Measurements from ENCODE around the gene IL1RAPL1. TPM values are rescaled to one million over a fixed set of nuclear protein-coding genes. Genes with fewer than 3 reads are reported as not detected.

IL1RAPL1 gene
- polyA plus RNA-seq, 1 donor, result 0.34 TPM

- Histone ChIP-seq H3K9me3 (ENCODE audit: control insufficient read depth, low read depth, low read length) (no peaks in the 10 kb centered on the region), H3K27ac (ENCODE audit: low read length) (no peak overlapping the region), H3K36me3 (ENCODE audit: control insufficient read depth, insufficient read depth, low read length) (no peaks in the 10 kb centered on the region), H3K27me3 (ENCODE audit: control insufficient read depth, insufficient read depth, low read length) (no peaks in the 10 kb centered on the region), H3K4me1 (ENCODE audit: control insufficient read depth, insufficient read depth, low read length) (no peaks in the 10 kb centered on the region), H3K4me3 (ENCODE audit: low read length) (no peak overlapping the region)
- WGBS (ENCODE audit: insufficient coverage, low lambda C conversion rate), result no CpG with 5 or more reads among the region's 2 CpGs
- DNase-seq, result no peak
Observed at GRCh38 chrX:29798469-29798868, 1211.2 kb downstream of the IL1RAPL1 start.

GRCh38 chrX:29813174-29813573, 1225.9 kb downstream of the IL1RAPL1 start:
- Histone ChIP-seq H3K27me3 (ENCODE audit: control insufficient read depth, insufficient read depth, low read length) (no peaks in the 10 kb centered on the region), H3K4me3 (ENCODE audit: low read length) (no peak overlapping the region), H3K27ac (ENCODE audit: low read length) (no peak overlapping the region), H3K4me1 (ENCODE audit: control insufficient read depth, insufficient read depth, low read length) (no peaks in the 10 kb centered on the region), H3K9me3 (ENCODE audit: control insufficient read depth, low read depth, low read length) (no peaks in the 10 kb centered on the region), H3K36me3 (ENCODE audit: control insufficient read depth, insufficient read depth, low read length) (no peaks in the 10 kb centered on the region)
- no peak for DNase-seq

- DNase-seq, result no peak
- Histone ChIP-seq H3K4me1 (ENCODE audit: control insufficient read depth, insufficient read depth, low read length) (no peaks in the 10 kb centered on the region), H3K36me3 (ENCODE audit: control insufficient read depth, insufficient read depth, low read length) (no peaks in the 10 kb centered on the region), H3K9me3 (ENCODE audit: control insufficient read depth, low read depth, low read length) (no peaks in the 10 kb centered on the region), H3K4me3 (ENCODE audit: low read length) (no peak overlapping the region), H3K27me3 (ENCODE audit: control insufficient read depth, insufficient read depth, low read length) (no peaks in the 10 kb centered on the region), H3K27ac (ENCODE audit: low read length) (no peak overlapping the region)
- 67% methylated on average over 1 of the region's 6 CpGs for WGBS (ENCODE audit: insufficient coverage, low lambda C conversion rate)
Observed at GRCh38 chrX:29824176-29824906, 1237.1 kb downstream of the IL1RAPL1 start.

GRCh38 chrX:29826742-29827141, 1239.5 kb downstream of the IL1RAPL1 start:
- no peaks in the 10 kb centered on the region for H3K36me3 ChIP-seq (ENCODE audit: control insufficient read depth, insufficient read depth, low read length)
- no peak overlapping the region for H3K27ac ChIP-seq (ENCODE audit: low read length)
- no CpG with 5 or more reads among the region's 5 CpGs for WGBS (ENCODE audit: insufficient coverage, low lambda C conversion rate)
- no peaks in the 10 kb centered on the region for H3K4me1 ChIP-seq (ENCODE audit: control insufficient read depth, insufficient read depth, low read length)
- no peaks in the 10 kb centered on the region for H3K27me3 ChIP-seq (ENCODE audit: control insufficient read depth, insufficient read depth, low read length)
- H3K9me3 ChIP-seq (ENCODE audit: control insufficient read depth, low read depth, low read length), result no peaks in the 10 kb centered on the region
- DNase-seq, result no peak
- H3K4me3 ChIP-seq (ENCODE audit: low read length), result no peak overlapping the region

- DNase-seq, result no peak
Observed at GRCh38 chrX:29834311-29834710, 1247.1 kb downstream of the IL1RAPL1 start.

GRCh38 chrX:29834764-29835163, 1247.5 kb downstream of the IL1RAPL1 start:
- Histone ChIP-seq H3K27ac (ENCODE audit: low read length) (no peak overlapping the region), H3K27me3 (ENCODE audit: control insufficient read depth, insufficient read depth, low read length) (no peaks in the 10 kb centered on the region), H3K4me1 (ENCODE audit: control insufficient read depth, insufficient read depth, low read length) (no peaks in the 10 kb centered on the region), H3K36me3 (ENCODE audit: control insufficient read depth, insufficient read depth, low read length) (no peaks in the 10 kb centered on the region), H3K9me3 (ENCODE audit: control insufficient read depth, low read depth, low read length) (no peaks in the 10 kb centered on the region), H3K4me3 (ENCODE audit: low read length) (no peak overlapping the region)
- no peak for DNase-seq

More at GRCh38 chrX:29834311-29834710, 1247.1 kb downstream of the IL1RAPL1 start:
- no peaks in the 10 kb centered on the region for H3K9me3 ChIP-seq (ENCODE audit: control insufficient read depth, low read depth, low read length)
- H3K27ac ChIP-seq (ENCODE audit: low read length), result no peak overlapping the region
- no peaks in the 10 kb centered on the region for H3K27me3 ChIP-seq (ENCODE audit: control insufficient read depth, insufficient read depth, low read length)
- H3K4me1 ChIP-seq (ENCODE audit: control insufficient read depth, insufficient read depth, low read length), result no peaks in the 10 kb centered on the region
- no CpG with 5 or more reads among the region's 2 CpGs for WGBS (ENCODE audit: insufficient coverage, low lambda C conversion rate)
- no peak overlapping the region for H3K4me3 ChIP-seq (ENCODE audit: low read length)
- H3K36me3 ChIP-seq (ENCODE audit: control insufficient read depth, insufficient read depth, low read length), result no peaks in the 10 kb centered on the region

GRCh38 chrX:29841750-29842149, 1254.5 kb downstream of the IL1RAPL1 start:
- WGBS (ENCODE audit: insufficient coverage, low lambda C conversion rate), result no CpG with 5 or more reads among the region's 3 CpGs
- DNase-seq, result no peak
- Histone ChIP-seq H3K9me3 (ENCODE audit: control insufficient read depth, low read depth, low read length) (no peaks in the 10 kb centered on the region), H3K4me3 (ENCODE audit: low read length) (no peak overlapping the region), H3K36me3 (ENCODE audit: control insufficient read depth, insufficient read depth, low read length) (no peaks in the 10 kb centered on the region), H3K4me1 (ENCODE audit: control insufficient read depth, insufficient read depth, low read length) (no peaks in the 10 kb centered on the region), H3K27ac (ENCODE audit: low read length) (no peak overlapping the region), H3K27me3 (ENCODE audit: control insufficient read depth, insufficient read depth, low read length) (no peaks in the 10 kb centered on the region)

- H3K4me1 ChIP-seq (ENCODE audit: control insufficient read depth, insufficient read depth, low read length), result no peaks in the 10 kb centered on the region
- H3K27me3 ChIP-seq (ENCODE audit: control insufficient read depth, insufficient read depth, low read length), result no peaks in the 10 kb centered on the region
- H3K4me3 ChIP-seq (ENCODE audit: low read length), result no peak overlapping the region
- H3K9me3 ChIP-seq (ENCODE audit: control insufficient read depth, low read depth, low read length), result no peaks in the 10 kb centered on the region
- no peaks in the 10 kb centered on the region for H3K36me3 ChIP-seq (ENCODE audit: control insufficient read depth, insufficient read depth, low read length)
- DNase-seq, result peak in 1 of 2 donors; percentile 3
- no peak overlapping the region for H3K27ac ChIP-seq (ENCODE audit: low read length)
- no CpG with 5 or more reads among the region's 4 CpGs for whole genome bisulfite sequencing (ENCODE audit: insufficient coverage, low lambda C conversion rate)
Observed at GRCh38 chrX:29842552-29842951, 1255.3 kb downstream of the IL1RAPL1 start.

- no CpG with 5 or more reads among the region's 4 CpGs for whole genome bisulfite sequencing (ENCODE audit: insufficient coverage, low lambda C conversion rate)
- Histone ChIP-seq H3K4me3 (ENCODE audit: low read length) (no peak overlapping the region), H3K4me1 (ENCODE audit: control insufficient read depth, insufficient read depth, low read length) (no peaks in the 10 kb centered on the region), H3K27ac (ENCODE audit: low read length) (no peak overlapping the region), H3K36me3 (ENCODE audit: control insufficient read depth, insufficient read depth, low read length) (no peaks in the 10 kb centered on the region), H3K27me3 (ENCODE audit: control insufficient read depth, insufficient read depth, low read length) (no peaks in the 10 kb centered on the region), H3K9me3 (ENCODE audit: control insufficient read depth, low read depth, low read length) (no peaks in the 10 kb centered on the region)
- no peak for DNase-seq
Observed at GRCh38 chrX:29851857-29852605, 1264.8 kb downstream of the IL1RAPL1 start.

GRCh38 chrX:29852767-29853166, 1265.5 kb downstream of the IL1RAPL1 start:
- Histone ChIP-seq H3K27me3 (ENCODE audit: control insufficient read depth, insufficient read depth, low read length) (no peaks in the 10 kb centered on the region), H3K4me3 (ENCODE audit: low read length) (no peak overlapping the region), H3K36me3 (ENCODE audit: control insufficient read depth, insufficient read depth, low read length) (no peaks in the 10 kb centered on the region), H3K27ac (ENCODE audit: low read length) (no peak overlapping the region), H3K9me3 (ENCODE audit: control insufficient read depth, low read depth, low read length) (no peaks in the 10 kb centered on the region), H3K4me1 (ENCODE audit: control insufficient read depth, insufficient read depth, low read length) (no peaks in the 10 kb centered on the region)
- DNase-seq, result no peak

GRCh38 chrX:29858714-29859113, 1271.5 kb downstream of the IL1RAPL1 start:
- H3K4me3 ChIP-seq (ENCODE audit: low read length), result no peak overlapping the region
- H3K4me1 ChIP-seq (ENCODE audit: control insufficient read depth, insufficient read depth, low read length), result no peaks in the 10 kb centered on the region
- no peaks in the 10 kb centered on the region for H3K36me3 ChIP-seq (ENCODE audit: control insufficient read depth, insufficient read depth, low read length)
- no peaks in the 10 kb centered on the region for H3K9me3 ChIP-seq (ENCODE audit: control insufficient read depth, low read depth, low read length)
- no peak overlapping the region for H3K27ac ChIP-seq (ENCODE audit: low read length)
- no peaks in the 10 kb centered on the region for H3K27me3 ChIP-seq (ENCODE audit: control insufficient read depth, insufficient read depth, low read length)
- no peak for DNase-seq
